ENCODE data around the gene IL11RA. TPM values are rescaled to one million over a fixed set of nuclear protein-coding genes. Genes with fewer than 3 reads are reported as not detected.

Gene IL11RA
- total and polyA plus RNA-seq, 2 donors from 2014 or later: 15.2 to 17.7 TPM

- Histone ChIP-seq H3K4me1 (ENCODE audit: control insufficient read depth in 2 of 3, insufficient read depth in 2 of 3, low read depth in 1 of 3, low read length in 3 of 3) (no peaks in the 10 kb centered on the region), H3K9ac (ENCODE audit: low read length in 3 of 3) (no peak overlapping the region), H3K9me3 (ENCODE audit: control insufficient read depth in 2 of 3, insufficient read depth in 1 of 3, low read length in 3 of 3) (no peaks in the 10 kb centered on the region), H3K36me3 (ENCODE audit: control insufficient read depth in 2 of 3, insufficient read depth in 3 of 3, low read length in 3 of 3) (no peaks in the 10 kb centered on the region), H3K27me3 (ENCODE audit: control insufficient read depth, insufficient read depth, low read length) (no peaks in the 10 kb centered on the region), H3K27ac (ENCODE audit: low read depth in 2 of 2, low read length in 2 of 2) (no peak overlapping the region), H3K4me3 (ENCODE audit: low read length in 3 of 3) (no peak overlapping the region)
- intact Hi-C loops (cut with DNase I): no loop called here
- TF ChIP-seq, protein P1, sequence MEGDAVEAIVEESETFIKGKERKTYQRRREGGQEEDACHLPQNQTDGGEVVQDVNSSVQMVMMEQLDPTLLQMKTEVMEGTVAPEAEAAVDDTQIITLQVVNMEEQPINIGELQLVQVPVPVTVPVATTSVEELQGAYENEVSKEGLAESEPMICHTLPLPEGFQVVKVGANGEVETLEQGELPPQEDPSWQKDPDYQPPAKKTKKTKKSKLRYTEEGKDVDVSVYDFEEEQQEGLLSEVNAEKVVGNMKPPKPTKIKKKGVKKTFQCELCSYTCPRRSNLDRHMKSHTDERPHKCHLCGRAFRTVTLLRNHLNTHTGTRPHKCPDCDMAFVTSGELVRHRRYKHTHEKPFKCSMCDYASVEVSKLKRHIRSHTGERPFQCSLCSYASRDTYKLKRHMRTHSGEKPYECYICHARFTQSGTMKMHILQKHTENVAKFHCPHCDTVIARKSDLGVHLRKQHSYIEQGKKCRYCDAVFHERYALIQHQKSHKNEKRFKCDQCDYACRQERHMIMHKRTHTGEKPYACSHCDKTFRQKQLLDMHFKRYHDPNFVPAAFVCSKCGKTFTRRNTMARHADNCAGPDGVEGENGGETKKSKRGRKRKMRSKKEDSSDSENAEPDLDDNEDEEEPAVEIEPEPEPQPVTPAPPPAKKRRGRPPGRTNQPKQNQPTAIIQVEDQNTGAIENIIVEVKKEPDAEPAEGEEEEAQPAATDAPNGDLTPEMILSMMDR (IDR thresholded peaks at IDR 0.05; ENCODE audit: borderline replicate concordance, extremely low read depth, insufficient read depth): no peak
- no peak for DNase-seq
- no peak for FAIRE-seq
These were observed 39.9 kb downstream of the IL11RA start for GRCh38 chr9:34691936-34692315.

DNA sequence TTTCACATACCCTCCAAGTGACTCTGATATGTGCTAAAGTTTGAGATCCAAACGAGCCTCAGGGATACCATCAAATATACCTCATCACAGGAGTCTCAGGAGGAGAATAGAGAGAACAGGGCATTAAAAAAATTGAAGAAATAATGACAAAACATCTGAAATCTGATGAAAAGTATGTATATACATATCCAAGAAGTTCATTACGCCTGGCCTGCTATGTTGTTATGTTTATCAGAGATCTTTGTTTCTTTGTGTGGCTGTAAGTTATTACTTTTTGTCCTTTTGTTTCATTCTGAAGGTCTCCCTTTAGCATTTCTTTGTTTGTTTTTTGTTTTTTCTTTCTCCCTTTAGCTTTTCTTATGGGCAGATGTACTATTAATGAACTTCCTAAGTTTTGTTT is 41.6 kb downstream of the IL11RA start:
- DNase-seq: no peak
- TF ChIP-seq, protein P1 (IDR thresholded peaks at IDR 0.05; ENCODE audit: borderline replicate concordance, extremely low read depth, insufficient read depth): no peak
- FAIRE-seq: no peak
- no peaks in the 10 kb centered on the region for H3K9me3 ChIP-seq (ENCODE audit: control insufficient read depth in 2 of 3, insufficient read depth in 1 of 3, low read length in 3 of 3)
- H3K27ac ChIP-seq (ENCODE audit: low read depth in 2 of 2, low read length in 2 of 2): no peak overlapping the region
- no peaks in the 10 kb centered on the region for H3K27me3 ChIP-seq (ENCODE audit: control insufficient read depth, insufficient read depth, low read length)
- no peaks in the 10 kb centered on the region for H3K4me1 ChIP-seq (ENCODE audit: control insufficient read depth in 2 of 3, insufficient read depth in 2 of 3, low read depth in 1 of 3, low read length in 3 of 3)
- intact Hi-C loops (cut with DNase I): no loop called here
- no peak overlapping the region for H3K9ac ChIP-seq (ENCODE audit: low read length in 3 of 3)
- H3K36me3 ChIP-seq (ENCODE audit: control insufficient read depth in 2 of 3, insufficient read depth in 3 of 3, low read length in 3 of 3): no peaks in the 10 kb centered on the region
- no peak overlapping the region for H3K4me3 ChIP-seq (ENCODE audit: low read length in 3 of 3)

DNA sequence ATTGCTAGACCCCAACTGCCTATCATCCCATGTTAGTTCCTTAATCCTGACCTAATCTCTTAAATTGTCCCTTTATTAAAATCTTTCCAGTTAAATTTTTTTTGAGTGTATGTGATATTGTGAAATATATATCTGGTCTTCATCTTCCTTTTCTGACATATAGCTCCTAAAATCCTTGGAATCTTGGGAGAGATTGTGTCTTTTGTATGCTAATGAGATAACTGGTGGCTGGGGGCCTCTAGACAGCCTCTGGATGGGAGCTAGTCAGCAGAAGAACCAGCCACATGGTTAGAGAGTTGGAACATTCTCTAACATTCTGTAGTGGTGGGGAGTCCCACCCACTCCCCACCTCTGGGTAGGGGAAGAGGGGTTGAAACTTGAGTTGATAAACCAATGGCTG is 42.8 kb downstream of the IL11RA start:
- no peaks in the 10 kb centered on the region for H3K27me3 ChIP-seq (ENCODE audit: control insufficient read depth, insufficient read depth, low read length)
- H3K9me3 ChIP-seq (ENCODE audit: control insufficient read depth in 2 of 3, insufficient read depth in 1 of 3, low read length in 3 of 3): no peaks in the 10 kb centered on the region
- intact Hi-C loops (cut with DNase I): no loop called here
- H3K4me3 ChIP-seq (ENCODE audit: low read length in 3 of 3): no peak overlapping the region
- TF ChIP-seq, protein P1 (IDR thresholded peaks at IDR 0.05; ENCODE audit: borderline replicate concordance, extremely low read depth, insufficient read depth): no peak
- H3K9ac ChIP-seq (ENCODE audit: low read length in 3 of 3): no peak overlapping the region
- no peak for DNase-seq
- no peaks in the 10 kb centered on the region for H3K4me1 ChIP-seq (ENCODE audit: control insufficient read depth in 2 of 3, insufficient read depth in 2 of 3, low read depth in 1 of 3, low read length in 3 of 3)
- FAIRE-seq: no peak
- no peaks in the 10 kb centered on the region for H3K36me3 ChIP-seq (ENCODE audit: control insufficient read depth in 2 of 3, insufficient read depth in 3 of 3, low read length in 3 of 3)
- no peak overlapping the region for H3K27ac ChIP-seq (ENCODE audit: low read depth in 2 of 2, low read length in 2 of 2)
